A549 (cell line): ENCODE measurements around the gene NTM.
"Not testable (repeated sequence)": the region's sequence is repeated elsewhere in the genome, so short reads cannot be mapped to it uniquely, and the experiment has no call there.

Experiments used
- EP300 ChIP-seq, 2 experiments: fragments of >200 bp; sonication (Bioruptor Twin); formaldehyde crosslinking; IDR thresholded peaks; 2 replicates in 1 of 2; 3 replicates in 1 of 2; pipeline ENCODE4 v1.6.1; 2016 to 2017
- FOXS1 ChIP-seq: fragments of 250-450 bp; sonication (Bioruptor Pico); IDR thresholded peaks from 2 replicates; pipeline ENCODE4 v1.5.0; 2020; ENCODE audit warnings: mild to moderate bottlenecking, moderate library complexity
- HDAC2 ChIP-seq: fragments of 200-600 bp; sonication (generic); IDR thresholded peaks from 2 replicates; pipeline ENCODE4 v1.6.1; 2016
- HOXB13 ChIP-seq: fragments of 250-450 bp; sonication (Bioruptor Pico); IDR thresholded peaks from 2 replicates; pipeline ENCODE4 v1.5.0; 2020; ENCODE audit warnings: low read depth, mild to moderate bottlenecking, moderate library complexity
- JUNB ChIP-seq: fragments of >200 bp; sonication (Bioruptor Twin); formaldehyde crosslinking; IDR thresholded peaks from 2 replicates; pipeline ENCODE4 v1.6.1; 2016
- NR3C1 ChIP-seq: fragments of >200 bp; sonication (Bioruptor Twin); formaldehyde crosslinking; IDR thresholded peaks from 3 replicates; pipeline ENCODE4 v1.6.1; 2017
- POLR2A ChIP-seq: IDR thresholded peaks from 2 replicates; pipeline ENCODE4 v1.6.1; 2012; ENCODE audit warnings: mild to moderate bottlenecking, low read length
- RAD21 ChIP-seq, 2 experiments: fragments of >200 bp in 1 of 2; sonication (Bioruptor Twin) in 1 of 2; formaldehyde crosslinking in 1 of 2; IDR thresholded peaks in 1 of 2; conservative IDR thresholded peaks in 1 of 2; 2 replicates in 1 of 2; 3 replicates in 1 of 2; pipeline ENCODE4 v1.6.1; 2012 to 2018; ENCODE audit warnings: inconsistent platforms in 1 of 2
- RNF2 ChIP-seq: fragments of 200-600 bp; sonication (generic); IDR thresholded peaks from 2 replicates; pipeline ENCODE4 v1.6.1; 2016; ENCODE audit warnings: low read depth, mild to moderate bottlenecking, antibody characterized with exemption, moderate library complexity, borderline replicate concordance
- TF ChIP-seq, protein P1 (sequence below): fragments of >200 bp; sonication (Bioruptor Twin); formaldehyde crosslinking; IDR thresholded peaks from 3 replicates; pipeline ENCODE4 v1.5.1; 2016
- TF ChIP-seq, protein P2 (sequence below): IDR thresholded peaks from 2 replicates; pipeline ENCODE4 v1.6.1; 2012

GRCh38 chr11:132070907-132071306 is 700.5 kb downstream of the NTM start:
- TF ChIP-seq, protein P1, sequence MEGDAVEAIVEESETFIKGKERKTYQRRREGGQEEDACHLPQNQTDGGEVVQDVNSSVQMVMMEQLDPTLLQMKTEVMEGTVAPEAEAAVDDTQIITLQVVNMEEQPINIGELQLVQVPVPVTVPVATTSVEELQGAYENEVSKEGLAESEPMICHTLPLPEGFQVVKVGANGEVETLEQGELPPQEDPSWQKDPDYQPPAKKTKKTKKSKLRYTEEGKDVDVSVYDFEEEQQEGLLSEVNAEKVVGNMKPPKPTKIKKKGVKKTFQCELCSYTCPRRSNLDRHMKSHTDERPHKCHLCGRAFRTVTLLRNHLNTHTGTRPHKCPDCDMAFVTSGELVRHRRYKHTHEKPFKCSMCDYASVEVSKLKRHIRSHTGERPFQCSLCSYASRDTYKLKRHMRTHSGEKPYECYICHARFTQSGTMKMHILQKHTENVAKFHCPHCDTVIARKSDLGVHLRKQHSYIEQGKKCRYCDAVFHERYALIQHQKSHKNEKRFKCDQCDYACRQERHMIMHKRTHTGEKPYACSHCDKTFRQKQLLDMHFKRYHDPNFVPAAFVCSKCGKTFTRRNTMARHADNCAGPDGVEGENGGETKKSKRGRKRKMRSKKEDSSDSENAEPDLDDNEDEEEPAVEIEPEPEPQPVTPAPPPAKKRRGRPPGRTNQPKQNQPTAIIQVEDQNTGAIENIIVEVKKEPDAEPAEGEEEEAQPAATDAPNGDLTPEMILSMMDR: not testable (repeated sequence)
- TF ChIP-seq RAD21 (conservative IDR thresholded peaks at IDR 0.05 in 1 of 2, IDR thresholded peaks at IDR 0.05 in 1 of 2); POLR2A; NR3C1; HDAC2; EP300 (IDR thresholded peaks at IDR 0.05); FOXS1 (CRISPR knock-in tag); JUNB; HOXB13; RNF2: not testable (repeated sequence)
- TF ChIP-seq, protein P2, sequence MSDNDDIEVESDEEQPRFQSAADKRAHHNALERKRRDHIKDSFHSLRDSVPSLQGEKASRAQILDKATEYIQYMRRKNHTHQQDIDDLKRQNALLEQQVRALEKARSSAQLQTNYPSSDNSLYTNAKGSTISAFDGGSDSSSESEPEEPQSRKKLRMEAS: not testable (repeated sequence)
